Cortex of kidney (tissue), 1 donor: ENCODE results near the gene BORCS5.
"Not testable (repeated sequence)": the region's sequence is repeated elsewhere in the genome, so short reads cannot be mapped to it uniquely, and the experiment has no call there.

Experiments
- DNase-seq: peaks from one replicate; lab custom pipeline; 2025; lab: John Stamatoyannopoulos, UW

The BORCS5 gene

DNA sequence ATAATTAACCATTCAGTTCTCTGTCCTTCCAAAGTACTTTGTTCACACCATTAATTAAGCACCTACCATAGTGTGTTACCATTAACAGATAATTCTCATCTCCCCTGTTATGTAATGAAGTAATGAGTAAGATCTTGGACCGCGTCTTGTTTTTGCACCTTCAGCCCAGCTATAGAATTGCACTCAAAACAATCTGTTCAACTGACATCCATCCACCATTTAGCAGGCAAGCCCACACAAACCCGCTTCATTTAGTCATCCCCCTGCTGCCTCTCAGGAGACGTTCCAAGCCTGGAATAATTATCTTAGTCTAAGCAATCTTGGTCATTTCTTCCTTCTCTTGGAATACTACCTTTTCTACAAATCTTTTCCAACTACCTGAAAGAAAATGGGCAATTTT is 131.4 kb downstream of the BORCS5 start:
- DNase-seq = no peak

DNA sequence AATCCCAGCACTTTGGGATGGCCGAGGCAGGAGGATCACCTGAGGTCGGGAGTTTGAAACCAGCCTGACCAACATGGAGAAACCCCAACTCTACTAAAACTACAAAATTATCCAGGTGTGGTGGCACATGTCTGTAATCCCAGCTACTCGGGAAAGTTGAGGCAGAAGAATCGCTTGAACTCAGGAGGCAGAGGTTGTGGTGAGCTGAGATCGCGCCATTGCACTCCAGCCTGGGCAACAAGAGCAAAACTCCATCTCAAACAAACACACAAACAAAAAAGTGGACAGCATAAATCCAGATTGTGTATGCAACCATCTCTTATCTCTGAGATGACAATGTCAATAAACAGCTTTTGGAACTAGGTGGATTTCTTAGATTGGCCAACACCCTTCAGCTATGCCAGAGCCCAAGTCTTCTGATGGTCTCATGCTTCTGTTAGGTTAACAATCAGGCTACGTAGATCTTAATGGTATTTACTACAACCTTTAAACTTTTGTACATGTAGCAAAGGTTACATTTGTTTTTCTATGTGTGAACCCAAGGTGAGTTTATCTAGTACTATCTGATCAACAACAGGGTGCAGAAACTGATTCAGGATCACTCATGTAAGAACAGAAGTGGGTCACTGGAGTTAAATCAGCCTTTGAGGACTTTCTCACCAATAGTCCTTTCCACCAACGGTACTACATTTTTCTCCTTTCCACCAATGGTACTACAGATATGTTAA is 132.1 kb downstream of the BORCS5 start:
- no peak for DNase-seq

DNA sequence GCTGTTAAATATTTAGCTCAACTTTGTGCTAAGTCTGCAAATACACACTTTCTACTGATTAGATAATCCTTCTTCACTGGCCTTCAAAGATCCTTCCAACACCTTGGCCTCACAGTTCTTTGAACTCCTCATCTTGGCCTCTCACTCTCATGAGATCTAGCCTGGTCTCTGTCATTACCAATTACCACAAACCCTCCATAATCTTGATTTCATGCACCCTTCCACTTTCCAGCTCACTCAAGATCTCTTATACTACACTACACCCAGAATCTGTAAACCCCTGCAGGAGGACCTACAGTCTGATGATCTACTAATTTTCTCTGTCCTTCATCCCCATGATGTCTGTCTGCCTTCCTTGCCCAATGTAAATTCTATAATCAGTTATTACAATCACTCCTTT is 134.7 kb downstream of the BORCS5 start:
- DNase-seq = no peak

DNA sequence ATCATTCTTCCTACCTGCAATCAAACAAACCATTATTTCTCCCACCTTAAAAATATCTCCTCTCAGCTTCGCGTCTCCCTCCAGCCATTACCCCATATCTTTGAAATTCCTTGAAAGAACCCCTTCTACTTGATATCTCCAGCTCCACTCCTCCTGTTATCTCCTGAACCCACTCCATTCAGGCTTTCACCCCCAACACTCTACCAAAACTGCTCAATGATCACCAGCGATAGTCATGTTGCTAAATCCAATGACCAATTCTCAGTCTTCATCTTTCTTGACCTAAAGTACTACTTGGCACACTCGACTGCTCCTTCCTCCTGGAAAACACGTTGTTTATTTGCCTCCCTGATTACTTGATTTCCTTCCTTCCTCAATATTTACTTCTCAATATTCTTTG is 135.7 kb downstream of the BORCS5 start:
- DNase-seq = no peak

DNA sequence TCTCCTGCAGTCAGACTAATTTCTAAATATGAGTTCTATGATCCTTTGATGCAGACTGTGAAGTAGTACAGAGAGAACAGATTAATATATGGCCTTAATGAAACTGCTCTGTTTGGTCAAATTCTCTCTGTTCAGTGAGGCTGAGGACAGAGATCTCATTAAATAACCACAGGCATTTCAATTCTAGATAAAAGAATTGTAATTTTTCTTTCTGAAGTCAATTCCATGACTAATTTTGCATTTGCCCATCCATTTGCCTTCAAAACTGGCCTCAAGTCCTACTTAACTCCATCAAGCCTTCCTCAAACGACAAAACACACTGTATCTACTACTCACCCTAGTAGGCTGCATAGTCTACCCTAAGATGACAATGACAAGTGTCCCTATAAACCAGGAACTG is 138.7 kb downstream of the BORCS5 start:
- no peak for DNase-seq

DNA sequence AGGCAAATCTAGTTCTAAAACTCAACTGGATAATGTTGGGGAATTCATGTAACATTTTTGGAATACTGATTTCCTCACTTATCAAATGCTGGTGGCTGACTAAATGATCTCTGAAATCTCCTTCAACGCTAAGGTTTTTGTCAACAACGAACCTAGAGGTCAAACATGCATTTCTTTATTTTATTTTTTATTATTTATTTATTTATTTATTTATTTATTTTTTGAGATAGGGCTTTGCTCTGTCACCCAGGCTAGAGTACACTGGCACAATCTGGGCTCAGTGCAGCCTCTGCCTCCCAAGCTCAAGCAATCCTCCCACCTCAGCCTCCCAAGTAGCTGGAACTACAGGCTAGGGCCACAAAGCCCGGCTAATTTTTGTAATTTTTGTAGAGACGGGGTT is 141.3 kb downstream of the BORCS5 start:
- DNase-seq = no peak

DNA sequence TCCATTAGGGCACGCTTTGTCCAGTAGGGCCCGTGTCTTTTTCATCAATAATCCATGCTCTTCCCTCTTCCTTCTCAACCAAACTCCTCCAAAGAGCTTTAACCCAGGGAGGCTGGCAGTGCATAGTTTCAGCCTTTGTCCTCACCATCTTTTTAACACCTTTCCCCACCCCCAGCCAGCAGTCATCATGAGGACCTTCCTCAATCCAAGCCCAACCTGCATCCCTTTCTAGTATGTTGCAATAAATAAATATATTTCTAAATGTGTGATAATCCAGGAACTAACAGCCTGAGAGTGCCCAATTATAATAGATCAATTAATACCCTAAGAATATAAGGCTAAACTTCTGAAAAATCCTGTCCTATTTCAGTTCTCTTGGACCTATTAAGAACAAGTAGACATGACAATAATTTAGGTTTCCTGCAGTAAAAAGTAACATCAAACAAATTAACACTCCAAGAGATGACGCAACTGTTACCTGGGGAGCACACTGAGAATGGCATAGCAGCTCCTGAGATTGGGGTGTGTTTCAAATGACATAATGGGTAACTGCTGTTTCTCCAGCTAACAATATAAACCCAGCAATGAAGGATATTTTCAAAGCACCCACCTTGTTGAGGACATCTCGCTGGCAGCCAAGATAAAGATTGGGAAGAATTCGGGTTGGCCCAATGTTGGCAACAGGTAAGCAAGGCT is 143.2 kb downstream of the BORCS5 start:
- DNase-seq = no peak

DNA sequence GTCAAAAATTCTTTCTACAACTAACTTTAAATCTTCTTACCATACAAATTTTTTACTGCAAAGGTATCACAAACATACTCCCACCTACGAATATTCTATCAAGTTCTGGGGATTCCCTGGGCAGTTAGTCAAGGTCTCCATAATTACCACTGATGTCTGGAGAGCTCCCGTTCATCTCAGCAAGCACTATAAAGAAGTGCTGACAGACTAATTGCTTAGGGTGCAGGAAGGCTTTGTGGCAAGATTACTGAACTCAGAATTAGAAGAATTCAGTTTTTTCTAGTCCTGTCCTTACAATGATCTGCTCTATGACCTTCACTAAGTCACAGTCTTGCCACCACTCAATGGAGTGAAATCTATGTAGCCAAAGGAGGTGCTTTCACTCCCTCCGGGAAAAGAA is 144.2 kb downstream of the BORCS5 start:
- DNase-seq = no peak

DNA sequence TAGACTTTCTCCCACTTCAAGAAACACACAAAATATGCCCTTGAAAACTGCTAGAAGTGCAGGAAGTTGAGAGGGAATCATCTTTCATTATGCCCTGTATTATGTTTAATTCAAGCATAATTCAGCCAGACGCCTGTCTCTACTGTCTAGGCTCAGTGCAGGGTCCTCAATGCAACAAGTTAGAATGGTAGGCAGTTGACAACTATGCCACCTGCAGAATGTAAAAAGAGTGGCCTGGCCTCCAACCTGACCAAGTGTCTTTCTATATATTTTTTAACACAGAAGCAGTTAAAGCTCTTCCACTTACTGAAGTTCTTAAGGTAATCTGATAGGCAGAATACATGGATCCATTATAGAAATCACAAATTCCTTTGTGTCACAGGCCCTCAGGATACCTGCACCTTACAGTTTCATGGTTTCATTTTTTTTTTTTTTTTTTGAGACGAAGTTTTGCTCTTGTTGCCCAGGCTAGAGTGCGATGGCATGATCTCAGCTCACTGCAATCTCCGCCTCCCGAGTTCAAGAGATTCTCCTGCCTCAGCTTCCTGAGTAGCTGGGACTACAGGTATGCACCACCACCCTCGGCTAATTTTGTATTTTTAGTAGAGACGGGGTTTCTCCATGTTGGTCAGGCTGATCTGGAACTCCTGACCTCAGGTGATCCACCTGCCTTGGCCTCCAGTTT is 145.4 kb downstream of the BORCS5 start:
- DNase-seq = not testable (repeated sequence)

DNA sequence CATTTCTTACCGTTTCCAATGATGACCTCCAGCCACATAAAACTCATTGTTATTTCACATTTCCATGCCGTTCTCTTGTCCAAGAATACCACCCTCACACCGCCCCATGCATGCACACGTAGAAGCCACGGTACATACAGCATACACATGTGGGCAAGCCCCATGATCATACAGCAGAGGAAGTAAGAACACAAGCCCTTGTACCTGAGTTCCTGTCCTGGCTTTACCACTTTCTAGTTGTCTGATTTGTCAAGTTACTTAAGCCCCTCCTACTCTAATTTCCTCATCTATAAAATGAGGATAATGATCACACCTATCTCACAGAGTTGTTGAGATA is 145.9 kb downstream of the BORCS5 start:
- DNase-seq = no peak

DNA sequence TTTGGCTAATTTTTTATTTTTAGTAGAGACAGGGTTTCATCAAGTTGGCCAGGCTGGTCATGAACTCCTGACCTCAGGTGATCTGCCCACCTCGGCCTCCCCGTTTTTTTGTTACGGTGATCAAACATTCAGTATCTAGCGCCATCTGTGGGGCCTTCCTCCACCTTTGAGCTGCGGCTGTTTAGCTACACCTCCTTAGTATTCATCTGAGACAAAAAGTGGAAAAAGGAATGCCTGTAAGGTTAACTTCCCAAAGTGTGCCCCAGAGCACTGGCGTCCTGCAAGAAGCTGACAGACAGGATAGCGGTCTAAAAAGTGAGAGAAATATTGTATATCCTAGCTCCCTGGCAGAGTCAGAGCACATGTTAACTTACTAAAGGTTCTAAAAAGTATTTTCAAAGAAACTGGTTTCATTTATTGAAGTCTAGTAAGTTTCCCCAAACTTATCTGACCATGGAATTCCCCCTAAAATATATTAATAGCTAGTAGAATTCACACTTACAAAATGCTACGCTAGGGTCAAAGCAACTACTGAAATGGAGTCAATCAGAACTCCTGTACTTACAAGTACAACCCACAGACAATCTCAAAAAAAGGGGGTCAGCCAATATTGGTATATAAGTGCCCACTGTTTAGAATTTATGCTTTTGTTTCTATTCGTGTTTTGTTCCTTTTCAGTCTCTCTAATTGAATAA is 146.7 kb downstream of the BORCS5 start:
- no peak for DNase-seq

DNA sequence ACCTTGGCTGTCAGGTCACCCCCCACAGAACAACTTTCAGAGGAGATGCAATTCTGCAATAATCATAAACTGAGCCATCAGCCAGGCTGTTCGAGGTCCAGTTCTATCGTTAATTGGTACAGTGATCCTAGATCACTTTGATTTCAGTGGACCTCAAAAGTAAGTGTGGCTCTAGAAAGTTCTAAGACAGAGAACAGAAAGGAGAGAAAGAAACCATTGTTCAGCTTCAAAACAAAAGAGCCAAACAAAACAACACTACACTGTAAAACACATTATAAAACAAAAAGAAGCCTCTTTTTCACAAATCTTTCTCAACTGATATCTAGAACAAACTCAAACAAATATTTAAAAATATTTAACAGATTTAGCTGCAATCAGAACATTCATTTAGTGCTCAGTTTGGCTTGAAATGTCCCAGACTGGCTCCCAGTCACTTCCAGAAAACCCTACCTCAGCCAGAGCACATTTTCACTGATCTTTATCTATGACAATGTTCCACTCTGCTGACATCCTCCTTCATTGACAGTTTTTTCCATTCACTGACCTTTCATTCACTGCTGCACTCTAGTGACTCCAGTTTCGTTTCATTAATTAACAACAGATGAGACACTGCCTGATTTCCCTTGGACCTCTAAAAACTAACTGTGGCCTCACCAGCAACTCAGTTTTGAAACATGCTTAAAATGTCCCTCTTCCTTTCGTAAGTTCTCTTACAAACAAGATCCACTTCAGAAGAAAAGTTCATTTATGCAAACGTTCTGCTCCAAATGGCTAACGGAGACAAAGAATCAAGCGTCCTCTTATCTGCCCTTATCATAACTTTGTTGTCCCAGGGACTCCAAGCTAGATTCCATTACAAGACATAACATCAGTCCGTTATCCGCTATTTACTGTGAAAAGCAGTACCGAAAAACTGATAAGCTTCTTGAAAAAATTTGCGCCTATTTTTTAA is 148.9 kb downstream of the BORCS5 start:
- DNase-seq = no peak

DNA sequence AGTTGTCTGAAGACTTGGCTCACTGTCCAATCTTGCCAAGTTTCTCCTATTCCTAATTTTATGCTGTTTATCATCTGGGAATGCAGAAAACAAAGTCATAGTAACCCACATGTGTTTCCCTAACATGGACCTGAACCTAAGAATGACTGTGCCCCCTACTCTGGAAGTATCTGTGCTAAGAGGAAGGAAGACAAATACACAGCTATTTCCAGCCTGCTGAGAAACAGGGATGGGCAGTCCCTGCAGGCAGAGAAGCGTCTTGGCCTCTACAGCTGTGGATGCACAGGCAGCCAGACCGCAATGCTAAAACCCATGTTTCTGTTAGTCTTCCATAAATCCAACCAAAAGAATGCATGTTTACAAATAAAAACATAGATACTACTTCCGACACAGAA is 149.6 kb downstream of the BORCS5 start:
- DNase-seq = no peak

DNA sequence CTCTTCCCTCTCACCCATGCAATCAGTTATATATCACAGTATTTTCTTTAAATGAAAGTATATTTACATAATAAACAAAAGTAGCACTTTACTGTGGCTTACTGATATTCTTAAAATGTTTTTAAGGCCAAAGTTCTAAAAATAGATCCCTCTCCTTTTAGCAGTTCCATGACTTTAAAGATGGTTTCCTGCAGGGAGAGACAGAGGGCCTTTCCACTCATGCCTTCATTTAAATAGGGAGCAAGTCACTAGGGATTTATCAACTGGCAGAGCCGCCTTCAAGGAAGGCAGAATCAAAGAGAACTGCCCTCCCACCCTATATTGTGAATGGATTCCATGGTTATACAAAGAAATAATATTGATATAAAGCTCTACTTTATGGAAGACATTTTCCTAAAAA is 150.2 kb downstream of the BORCS5 start:
- no peak for DNase-seq

DNA sequence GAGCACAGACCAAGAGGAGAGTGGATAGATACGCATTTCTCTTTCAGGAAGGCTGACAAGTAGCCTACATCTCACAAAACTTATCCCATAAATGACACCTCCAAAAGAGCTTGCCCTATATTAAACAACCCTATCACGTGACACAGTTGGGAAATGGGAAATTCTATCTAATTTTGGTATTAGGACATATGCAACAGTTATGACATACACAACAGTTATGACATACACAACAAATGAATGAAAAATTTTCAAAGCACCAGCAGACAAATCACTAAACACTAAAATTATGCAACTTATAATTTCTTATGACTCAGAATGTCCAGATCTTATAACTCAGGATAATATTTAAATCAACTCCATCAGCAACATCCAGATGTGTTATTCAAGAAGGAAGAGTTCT is 151.7 kb downstream of the BORCS5 start:
- no peak for DNase-seq

DNA sequence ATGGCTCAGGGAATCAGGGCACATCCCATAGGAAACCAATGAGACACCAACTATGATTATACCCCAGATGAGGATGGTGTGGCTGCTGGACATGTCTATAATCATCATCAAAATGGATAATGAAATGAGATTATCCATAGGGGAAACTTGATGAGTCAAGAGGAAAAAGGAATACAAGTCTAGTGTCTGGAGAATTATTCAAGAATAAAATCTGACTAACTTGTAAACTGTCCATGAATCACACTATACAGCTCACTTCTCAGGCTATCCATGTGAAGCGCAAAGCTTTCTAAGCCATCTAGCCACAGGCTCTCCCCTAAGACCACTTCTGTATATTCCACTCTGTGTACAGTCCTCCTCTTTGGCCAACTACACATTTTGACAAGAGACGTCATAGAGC is 153.3 kb downstream of the BORCS5 start:
- no peak for DNase-seq

DNA sequence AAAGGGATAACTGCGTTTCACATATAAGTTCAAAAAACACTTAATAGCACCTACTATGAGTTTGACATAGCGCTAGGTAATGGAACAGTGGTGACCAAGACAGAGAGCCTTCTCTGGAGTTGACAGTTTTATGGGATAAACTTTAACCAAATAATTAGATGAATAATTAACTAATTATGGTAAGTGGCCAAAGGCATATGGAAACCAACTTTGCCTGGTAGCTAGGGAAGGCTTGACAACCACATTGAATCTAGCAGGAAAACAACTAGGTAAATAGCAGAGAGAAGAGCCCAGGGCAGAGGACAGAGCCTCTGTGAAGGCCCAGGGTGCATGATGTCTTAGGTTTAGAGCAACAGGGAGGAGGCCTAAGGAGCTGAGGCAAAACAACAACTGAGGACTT is 153.7 kb downstream of the BORCS5 start:
- DNase-seq = no peak

DNA sequence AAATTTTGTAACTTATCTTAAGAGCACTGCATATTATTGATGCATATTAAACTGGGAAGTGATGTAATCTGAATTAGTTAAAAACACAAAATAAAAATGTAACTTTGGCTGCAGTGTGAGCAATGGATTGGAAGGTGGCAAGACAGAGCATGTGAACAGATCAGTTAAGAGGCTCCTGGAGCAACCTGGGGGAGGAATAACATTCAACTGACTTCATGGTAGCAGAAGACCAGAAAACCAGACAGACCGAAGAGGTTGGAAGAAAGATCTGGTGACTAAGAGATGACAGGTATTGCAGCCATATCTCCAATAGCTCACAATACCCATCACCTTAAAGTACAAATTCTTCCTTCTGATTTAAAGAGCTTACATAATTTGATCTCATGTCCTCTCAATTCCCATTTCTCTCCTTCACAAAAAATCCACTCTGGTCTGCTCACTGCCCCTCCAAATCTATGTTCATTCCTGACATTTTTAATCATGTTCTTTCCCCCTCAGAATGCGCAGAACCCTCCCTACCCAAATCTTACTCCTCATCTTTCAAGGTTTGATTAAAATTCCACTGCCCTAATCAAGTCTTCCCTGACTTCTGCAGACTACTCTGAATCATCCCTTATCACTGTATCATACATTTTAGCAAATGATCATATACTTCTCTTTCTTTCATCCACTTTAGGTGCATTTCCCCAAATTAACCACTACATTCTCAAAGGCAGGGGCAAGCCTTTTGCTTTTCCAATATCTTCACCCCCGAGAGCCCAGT is 154.3 kb downstream of the BORCS5 start:
- DNase-seq = no peak

DNA sequence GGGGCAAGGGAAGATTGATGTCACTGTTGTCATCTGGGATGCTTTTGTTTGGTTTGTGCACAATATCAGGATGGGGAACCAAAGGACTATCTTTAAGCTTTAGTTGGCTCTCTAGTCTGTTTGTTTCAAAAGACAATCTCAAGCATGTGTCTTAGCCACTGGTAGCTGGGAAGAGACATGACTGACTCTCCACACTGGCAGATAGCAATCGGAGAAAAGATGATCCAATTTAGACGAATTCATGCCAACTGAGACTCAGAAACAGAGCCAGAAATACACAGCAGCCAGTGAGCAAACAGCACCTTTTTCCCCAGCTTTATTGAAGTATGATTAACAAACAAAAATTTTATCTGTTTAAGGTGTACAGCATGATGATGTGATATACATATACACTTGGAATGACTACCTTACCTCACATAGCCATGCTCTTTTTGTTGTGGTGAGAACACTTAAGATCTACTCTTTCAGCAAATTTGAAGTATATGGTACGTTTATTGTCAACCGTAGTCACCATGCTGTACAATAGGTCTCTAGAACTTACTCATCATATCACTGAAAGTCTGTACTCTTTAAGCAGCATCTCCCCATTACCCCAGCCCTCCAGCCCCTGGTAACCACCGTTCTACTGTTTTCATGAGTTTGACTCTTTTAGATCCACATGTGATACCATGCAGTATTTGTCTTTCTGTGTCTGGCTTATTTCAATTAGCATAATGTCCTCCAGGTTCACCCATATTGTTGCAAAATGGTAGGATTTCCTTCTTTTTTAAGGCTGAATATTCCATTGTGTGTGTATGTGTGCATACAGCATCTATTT is 155.2 kb downstream of the BORCS5 start:
- DNase-seq = no peak

DNA sequence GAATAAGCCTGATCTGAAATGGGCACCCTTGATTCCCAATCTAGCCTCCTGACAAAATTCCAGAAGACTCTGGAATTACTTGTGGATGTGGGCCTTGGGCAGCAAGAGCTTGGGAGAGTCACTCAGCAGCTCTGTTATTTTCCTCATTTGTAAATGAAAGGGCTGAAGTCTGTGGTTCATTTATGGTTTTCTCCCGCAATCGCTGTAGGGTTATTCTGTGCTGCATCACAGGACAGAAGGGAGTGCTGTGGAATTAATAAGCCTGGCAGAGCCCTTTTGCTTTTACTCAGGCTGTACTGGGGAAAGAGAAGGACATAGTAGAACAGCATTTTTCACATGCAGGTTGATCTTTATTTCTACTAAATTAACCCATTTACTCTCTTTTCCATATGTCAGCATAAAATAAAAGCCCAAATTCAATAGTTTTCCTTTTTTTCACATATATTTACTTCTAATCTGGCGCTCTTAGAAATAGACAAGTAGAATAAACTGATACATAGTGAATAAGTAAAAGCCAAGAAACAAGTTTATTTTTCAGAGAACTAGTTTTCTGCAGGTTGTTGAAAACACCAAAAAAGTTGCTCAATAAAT is 156.6 kb downstream of the BORCS5 start:
- no peak for DNase-seq
